Central memory CD4-positive, alpha-beta T cell (primary cell): Measurements from ENCODE around the gene PTS.

ENCODE experiments used
- DNase-seq: peaks from one replicate; pipeline ENCODE4 v3.0.0; 2022

PTS gene

DNA sequence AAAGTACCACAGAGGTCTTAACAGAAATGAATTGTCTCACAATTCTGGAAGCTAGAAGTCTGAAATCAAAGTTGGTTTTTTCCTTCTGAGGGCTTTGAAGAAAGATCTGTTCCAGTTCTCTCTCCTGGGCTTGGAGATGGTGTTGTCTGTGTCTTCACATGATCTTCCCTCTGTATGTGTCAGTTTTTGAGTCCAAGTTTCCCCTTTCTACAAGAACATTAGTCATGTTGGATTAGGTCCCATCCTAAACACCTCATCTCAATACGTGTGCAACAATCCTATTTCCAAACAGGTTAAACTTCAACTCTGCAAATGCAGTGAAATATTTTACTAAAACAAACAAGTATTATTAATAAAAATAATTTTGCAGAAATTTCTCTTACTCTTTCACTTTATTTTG is 3.1 kb upstream of the PTS start:
- no peak for DNase-seq

DNA sequence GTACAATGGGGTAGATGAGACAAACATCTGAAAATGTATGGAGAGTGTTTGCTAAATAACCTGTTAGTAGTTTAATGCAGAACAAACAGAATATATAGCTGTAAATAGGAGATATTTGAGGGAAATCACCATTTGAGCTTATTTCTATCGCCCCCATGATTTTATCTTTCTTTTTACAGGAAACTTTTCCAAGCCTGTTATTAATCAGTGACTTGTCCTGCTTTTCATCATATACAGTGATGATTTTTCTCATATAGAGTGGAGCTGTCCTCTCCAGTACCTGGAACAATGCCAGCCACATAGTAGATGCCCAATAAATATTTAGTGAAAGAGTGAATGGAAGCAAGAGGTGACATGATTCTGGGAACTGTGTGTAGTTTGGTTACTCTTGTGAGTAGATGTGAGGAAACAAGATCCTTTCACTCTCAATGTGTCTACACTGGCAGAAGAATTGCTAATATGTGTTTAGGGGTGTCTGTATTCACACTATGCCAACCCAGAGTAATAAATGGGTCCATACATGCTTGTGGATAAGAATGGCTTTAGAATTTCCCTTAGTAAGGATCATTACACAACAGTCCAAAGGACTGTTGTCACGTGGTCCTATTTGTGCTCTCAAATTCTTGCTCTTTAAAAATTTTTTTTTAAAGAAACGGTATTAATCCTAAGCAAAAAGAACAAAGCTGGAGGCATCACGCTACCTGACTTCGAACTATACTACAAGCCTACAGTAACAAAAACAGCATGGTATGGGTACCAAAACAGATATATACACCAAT is 2.3 kb upstream of the PTS start:
- no peak for DNase-seq

DNA sequence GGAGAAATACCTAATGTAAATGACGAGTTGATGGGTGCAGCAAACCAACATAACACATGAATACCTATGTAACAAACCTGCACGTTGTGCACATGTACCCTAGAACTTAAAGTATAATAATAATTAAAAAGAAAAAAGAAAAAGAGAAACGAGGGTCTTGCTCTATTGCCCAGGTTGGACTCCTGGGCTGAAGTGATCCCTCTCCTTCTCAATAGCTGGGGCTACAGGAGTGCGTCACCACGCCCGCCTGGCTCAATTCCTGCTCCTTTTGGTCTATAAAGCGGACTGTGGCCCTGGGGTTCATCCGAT is 521 bp upstream of the PTS start:
- DNase-seq = no peak

DNA sequence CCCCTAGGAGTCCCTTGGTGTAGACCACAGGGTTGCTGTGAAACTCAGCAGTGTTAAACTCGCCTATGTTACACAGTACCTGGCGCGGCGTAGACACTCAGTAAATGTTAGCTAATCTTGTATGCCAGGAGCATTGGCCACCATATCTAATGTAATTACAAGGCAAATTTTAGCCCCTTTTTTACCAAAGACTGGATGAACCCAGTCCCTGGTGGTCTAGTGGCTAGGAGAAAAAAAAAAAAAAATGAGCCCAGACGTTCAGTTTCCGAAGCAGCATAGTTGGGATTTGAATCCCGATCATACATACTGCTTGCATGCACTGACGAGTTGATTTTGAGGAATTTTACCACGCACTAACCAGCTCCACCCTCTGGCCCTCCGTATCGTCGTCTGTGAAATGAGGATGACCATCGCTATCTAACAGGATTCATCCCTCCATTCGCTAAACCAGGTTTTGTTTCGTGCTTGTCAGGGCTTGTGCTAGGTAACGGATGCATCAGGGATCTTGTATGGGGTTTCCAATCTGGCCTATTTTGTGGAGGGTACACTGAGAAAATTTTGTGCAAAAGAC is 688 bp downstream of the PTS start:
- no peak for DNase-seq

DNA sequence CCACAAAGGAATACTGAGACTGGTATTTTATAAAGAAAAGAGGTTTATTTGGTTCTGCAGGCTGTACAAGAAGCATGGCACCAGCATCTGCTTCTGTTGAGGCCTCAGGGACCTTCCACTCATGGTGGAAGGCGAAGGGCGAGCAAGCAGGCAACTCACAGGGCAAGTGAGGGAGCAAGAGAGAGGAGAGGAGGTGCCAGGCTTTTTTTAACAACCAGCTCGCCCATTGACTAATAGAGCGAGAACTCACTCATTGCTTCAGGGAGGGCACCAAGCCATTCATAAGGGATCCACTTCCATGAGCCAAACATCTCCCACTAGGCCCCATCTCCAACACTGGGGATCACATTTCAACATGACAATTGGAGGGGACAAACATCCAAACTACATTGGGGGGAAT is 1.2 kb downstream of the PTS start:
- no peak for DNase-seq

DNA sequence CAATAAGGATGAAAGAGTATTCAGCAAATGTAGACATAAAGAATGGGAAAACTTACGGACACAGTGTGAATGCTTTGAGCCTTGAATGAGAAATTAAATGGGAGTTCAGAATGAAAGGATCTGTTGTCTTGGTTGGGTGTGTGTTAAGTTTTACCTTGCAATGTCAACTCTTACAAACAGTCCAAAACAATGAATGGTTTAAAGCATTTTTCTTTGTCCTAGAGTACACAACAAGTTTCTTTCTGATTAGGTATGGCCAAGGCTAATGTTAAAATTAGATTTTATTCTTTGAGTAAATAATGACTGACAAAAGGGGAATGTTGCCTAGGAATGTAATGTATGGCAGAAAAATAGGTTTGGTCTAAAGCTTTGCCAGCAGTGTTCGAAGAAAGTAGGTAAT is 2.5 kb downstream of the PTS start:
- DNase-seq = no peak

DNA sequence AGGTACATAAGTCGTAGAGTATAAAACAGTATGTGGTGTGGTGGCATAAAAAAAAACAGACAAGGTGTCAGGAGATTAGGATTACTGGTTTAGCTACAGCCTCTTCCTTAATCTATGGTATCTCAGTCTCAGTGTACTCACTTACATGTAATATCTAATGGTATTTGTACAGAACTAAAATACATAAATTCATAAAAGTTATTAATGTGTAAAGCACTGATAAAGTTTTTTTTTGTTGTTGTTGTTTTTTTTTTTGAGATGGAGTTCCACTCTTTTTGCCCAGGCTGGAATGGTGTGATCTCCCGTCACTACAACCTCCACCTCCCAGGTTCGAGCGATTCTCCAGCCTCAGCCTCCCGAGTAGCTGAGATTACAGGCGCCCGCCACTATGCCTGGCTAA is 2.9 kb downstream of the PTS start:
- DNase-seq = no peak

DNA sequence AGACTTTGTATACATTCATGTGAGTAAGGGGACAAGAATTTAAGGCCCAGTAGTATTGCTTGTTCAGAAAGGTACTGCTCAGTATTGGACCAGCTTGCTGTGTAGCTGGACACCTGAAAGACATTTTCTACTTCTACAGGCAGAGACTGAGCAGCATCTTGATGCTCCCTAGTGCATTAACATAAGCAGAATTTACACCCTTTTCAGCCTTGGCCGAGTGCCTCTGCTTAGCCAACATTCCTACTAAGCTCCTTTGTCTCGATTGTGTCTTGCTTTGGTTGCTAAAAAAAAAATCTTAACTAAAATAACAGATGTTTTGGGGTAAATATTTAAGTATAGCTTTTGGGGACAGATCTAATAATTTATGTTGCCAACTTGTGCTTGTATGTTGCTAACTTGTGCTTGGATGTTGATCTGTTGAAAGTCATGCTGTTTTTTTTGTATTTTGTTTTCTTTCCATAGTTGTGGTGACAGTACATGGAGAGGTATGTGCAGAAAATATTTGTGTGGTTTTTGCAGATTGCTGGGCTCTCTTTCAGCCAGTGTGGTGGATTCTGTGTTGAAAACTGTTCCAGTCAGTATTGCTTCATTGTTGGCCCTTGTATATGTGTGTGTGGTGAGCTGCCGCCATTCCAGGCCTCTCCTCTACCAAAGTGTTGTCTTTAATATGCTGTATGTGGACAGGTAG is 3.7 kb downstream of the PTS start:
- DNase-seq = no peak

DNA sequence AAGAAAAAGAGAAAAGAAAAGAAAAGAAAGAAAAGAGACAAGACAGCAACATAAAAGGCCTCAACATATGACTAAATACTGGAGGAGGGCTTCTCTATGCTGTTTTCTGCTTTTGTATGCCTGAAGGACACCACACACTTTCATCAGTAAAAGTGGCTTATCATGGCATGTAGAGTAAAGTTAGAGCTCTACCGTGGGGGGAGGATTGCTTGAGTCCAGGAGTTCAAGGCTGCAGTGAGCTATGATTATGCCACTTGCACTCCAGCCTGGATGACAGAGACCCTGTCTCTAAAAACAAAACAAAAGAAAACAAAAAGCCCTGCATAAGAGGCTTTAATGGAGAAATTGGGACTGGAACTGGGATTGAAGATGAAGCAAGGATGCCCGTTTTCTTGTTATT is 5.7 kb downstream of the PTS start:
- no peak for DNase-seq

DNA sequence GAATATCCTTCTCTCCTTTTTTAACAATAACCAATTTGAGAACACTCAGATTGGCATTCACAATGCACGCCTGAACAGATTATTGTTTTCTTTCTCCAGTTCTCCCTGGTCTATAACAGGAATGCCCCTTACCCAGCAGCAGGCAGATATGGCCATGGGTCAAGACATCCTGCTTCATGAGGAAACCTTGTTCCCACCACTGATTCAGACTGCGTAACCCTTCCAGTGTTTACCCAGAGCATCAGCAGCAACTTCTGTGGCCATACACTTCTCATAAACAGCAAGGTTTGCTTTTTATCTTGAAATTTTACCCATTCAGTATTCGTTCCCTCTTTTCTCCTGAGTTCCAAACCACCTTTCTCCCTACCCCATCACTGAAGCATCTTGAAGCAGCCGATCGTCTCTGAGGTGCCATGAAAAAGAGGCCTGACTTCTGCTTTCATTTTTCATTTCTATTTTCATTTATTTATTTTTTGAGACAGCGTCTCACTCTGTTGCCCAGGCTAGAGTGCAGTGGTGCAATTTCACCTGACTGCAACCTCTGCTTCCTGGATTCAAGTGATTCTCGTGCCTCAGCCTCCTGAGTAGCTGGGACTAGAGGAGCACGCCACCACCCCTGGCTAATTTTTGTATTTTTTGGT is 9.6 kb downstream of the PTS start:
- no peak for DNase-seq

DNA sequence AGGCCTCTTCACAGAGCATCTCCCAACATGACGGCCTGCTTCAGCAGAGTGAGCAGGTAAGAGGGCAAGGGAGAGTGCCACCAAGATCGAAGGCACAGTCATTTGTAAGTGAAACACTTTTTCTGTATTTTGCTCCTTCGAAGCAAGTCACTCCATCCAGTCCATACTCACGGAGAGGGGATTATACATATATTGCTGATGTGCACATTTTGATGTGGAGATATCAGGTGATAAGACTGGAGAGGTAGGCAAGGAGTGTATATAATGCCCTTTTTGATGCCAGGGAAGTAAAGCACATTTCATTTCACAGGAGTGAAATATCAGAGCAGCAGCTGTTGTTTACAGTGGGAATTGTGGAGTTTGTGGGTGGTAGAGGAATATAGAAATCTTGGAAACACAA is 11.2 kb downstream of the PTS start:
- DNase-seq = no peak

DNA sequence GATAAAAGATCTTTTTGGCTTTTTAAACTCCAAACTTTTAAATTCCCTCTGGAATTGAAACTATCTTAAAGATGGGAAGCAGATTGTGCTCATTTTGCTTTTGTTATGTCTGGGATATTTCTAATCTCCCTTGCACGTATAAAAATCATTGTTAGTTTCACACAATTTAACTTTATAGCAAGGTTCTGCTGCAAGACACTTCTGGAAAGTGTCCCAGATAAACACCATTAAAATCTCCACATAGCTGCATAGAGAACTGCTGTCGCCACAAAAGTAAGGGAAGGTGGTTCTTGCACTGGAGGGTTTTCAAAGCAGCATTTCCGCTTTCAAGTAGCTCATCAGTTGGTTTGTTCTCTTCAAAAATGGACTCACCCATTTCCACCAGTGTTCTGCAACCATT is 11.8 kb downstream of the PTS start:
- DNase-seq = no peak

DNA sequence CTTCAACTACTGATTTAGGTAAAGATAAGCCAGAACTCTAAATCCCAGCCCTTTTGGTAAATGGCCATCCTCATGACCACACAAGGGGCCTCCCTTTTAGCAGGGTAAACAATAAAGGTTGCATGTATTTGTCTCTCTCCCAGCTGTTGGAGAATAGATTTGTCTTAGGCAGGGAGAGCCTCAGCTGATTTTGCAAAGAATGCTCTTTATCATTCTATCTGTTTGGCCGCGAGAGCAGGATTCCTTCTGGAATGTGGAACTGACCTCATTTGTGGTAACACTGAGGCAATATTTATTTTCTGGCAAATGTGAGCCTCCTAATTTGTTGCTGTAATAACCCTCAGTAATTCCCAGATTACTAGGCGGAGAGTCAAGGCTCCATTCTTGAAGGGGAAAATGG is 15.3 kb downstream of the PTS start:
- DNase-seq = no peak

DNA sequence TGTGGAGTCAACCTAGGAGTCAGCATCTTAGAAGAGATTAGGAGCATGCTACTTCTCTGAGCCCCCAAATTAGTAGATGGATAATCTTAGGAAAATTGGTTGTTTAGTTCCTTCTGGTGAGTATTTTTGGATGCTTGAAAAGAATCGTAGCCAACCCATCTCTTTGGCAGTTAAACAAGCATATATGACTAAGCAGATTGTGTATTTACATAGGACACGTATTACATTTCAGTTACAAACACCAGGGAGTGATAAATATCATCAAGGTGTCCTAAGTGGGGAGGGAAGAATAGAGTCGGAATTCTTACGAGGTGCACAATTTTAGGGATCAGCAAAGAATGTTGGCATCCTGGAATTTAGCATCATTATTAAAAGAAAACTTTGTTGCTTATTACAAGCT is 21.0 kb downstream of the PTS start:
- no peak for DNase-seq

DNA sequence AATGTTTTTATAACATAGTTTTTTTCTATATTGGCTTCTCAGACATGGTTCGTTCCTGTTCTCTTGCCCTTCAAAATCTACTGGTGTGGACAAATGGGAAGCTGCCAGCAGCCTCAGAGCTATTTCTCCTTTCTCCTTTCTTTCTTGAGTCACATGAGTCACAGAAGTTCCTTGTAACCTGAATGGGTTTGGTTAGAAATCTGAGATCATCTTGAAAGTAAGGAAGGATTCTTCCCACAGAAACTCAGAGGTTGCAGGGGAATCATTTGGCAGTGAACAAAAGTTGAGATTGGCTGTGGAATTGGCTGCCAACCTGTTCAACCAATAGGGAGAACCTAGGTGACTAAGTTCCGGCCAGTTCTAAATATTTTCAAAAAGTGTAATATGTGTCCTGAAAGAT is 22.0 kb downstream of the PTS start:
- no peak for DNase-seq

DNA sequence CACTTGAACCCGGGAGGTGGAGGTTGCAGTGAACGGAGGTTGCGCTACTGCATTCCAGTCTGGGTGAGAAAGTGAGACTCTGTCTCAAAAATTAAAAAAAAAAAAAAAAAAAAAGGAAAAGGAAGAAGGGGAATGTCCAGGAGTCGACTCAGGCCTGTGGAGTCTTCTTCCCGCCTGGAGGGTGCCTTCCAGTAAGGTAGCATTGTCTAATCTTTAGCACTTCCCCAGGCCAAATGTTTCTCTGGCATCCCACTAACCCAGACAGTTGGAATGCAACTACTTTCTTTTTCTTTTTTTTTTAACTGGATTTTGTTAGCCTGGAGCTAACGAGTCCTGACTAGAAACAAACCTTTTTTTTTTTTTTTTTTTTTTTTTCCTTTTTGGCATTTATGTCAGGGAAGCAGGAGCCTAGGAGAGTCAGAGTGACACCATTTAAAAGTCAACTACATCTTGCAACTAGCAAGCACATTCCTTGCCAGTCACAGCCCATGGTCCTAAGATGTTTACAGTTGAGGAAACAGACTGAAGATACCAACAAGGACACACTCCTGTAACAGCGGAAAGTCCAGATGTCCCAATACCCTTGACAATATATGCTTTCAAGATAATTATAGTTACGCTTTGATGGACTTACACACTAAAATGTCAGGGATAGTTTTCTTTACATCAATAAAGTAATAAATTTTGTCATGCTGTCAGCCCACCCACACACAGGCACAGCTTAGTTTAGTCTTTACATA is 23.8 kb downstream of the PTS start:
- no peak for DNase-seq

DNA sequence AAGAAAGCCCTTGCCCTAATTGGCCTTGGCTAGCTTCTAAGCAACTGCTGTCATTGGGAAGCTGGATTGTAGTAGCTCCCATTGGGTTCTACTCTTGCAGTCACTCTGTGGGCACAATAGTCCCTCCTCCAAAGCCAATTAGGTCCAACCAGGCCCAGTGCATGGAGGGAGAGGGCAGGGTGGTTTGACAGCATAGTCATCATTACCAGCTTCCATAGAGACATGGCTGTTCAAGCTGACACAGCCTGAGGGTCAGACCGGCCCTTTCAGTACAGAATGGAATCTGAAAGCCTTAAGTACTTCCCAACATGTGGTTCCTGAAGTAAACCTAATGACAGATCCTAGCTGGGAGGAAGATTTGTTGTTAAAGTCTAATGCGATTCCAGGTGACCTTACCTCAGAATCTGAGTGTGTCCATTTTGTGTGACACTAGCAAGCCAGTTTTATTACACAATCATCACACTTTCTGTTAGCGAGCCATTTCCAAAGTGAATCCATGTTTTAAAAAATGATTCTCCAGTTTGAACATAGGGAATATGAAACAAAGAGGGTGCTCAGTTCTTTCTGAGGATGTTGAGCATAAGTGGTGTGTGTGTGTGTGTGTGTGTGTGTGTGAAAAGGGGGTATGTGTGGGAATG is 27.5 kb downstream of the PTS start:
- DNase-seq = no peak

DNA sequence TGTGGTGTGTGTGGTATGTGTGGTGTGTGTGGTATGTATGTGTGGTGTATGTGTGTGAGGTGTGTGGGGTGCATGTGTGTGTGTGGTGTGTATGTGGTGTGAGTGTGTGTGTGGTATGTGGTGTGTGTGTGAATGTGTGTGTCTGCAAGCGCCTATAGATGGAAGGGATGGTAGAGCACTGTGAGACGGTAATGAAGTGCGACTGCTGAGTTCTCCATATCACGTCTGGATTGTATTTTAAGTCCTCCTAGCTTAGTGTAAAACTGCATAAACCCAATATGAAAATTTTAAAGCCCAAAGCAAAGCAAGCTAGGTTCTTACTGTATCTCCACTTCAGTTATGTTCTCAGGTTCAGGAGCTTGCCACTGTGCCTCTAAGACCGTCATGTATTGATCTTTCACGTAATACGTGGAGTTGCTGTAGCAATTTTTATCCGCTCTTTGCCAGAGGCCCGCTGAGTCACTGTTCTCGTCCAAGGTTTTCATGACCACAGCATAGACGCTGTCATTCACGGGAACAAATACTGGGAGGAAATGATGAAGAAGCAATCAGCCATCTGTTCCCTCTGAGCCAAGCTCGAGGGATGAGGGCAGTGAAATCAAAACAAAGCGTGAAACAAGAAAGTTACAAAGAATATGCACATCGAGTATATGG is 29.0 kb downstream of the PTS start:
- DNase-seq = no peak

DNA sequence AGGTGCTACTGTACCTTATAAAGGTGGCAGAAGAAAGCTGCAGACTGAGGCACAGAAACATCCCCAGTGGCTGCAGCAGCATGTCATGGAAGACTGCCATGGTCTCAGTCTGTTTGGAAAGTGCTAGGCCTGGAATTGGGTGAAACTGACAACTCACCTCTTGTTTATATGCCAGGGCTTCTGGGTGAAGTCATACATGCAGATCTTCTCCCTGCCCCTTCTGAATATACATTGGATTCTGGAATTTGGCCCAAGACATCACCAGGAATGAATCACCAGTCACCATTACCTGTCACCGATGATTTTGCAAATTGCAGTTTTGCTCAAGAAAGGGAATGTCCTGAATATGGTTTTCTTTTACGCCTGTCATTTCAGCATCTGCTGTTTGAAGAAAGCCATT is 34.3 kb downstream of the PTS start, which contains the start of gene PLET1:
Gene PLET1, minus strand, starts transcription at position 371 of the 400 bp plus-strand sequence. Its CDS starts 271 bp downstream, at position 100.
- DNase-seq = no peak

DNA sequence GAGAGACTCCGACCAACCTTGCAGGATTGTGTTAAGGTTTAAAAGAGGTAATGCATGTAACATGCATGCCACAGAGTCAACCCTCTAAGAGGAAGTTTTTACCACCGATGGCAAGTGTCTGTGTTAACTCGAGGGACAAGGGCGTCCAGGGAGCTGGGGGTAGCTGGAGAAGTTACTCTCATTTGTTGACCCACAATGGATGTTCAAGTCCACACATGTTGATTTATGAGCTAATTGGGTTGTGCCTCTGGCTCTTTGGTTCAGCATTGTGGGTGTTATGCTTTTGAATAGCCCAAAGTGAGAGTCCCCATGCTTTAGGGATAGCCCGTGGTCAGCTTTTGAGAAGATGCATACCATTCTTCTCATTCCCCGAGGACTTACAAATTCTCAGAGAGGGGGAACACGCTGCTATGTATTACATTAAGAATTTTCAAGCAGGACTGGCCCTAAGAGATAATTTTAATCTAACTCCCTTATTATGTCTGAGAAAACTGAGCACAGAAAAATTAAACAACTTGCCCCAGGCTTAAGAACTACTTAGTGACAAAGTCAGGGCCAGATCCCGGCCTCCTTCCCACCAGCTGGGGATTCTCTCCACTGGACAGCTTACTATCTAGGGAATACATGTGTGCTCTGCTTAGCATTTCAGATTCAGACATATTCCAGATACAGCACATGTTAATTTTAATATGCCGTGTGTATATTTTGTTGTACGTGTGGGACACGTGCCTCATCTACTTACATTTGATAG is 39.6 kb downstream of the PTS start:
- DNase-seq = no peak

DNA sequence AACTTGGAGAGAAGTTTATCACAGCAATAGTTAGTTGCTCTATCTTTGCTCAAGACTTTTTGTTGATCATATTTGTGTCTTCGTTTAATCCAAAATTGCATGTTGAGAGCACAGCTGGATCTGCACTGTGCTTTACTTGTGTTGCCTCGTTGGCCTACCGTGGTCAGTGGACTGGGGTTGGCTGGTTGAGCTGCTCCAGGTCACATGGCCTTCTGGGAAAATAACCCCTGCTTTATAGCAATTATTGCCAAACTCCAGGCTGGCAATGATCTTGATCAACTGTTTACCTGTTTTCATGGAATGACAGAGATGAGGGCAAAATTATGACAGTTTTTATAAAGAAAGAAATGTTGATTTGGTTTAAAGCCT is 40.2 kb downstream of the PTS start:
- no peak for DNase-seq

DNA sequence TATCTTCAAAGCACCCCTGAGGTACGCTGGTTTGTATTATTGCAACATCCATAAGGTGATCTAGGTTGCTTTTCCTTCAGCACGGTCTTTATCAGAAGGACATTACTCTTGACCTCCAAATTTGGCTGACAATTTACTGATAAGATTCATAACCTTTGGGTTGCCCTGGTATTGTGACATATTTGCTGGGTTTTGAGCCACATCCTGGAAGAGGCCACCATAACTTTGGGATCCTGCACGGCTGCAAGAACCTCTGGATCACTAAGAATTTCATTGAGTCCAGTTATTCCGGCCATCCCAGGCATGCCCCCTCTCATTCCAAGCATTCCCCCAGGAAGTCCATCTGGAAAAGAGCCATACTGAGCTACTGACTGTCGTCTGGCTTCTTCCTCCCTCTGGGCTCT is 41.0 kb downstream of the PTS start:
- no peak for DNase-seq
